GM23338 (cell line): ENCODE results near the gene IGSF11. TPM values are rescaled to one million over a fixed set of nuclear protein-coding genes. Genes with fewer than 3 reads are reported as not detected.

Source experiments
- ATAC-seq: fragments of 200-7000 bp; cut with Tn5 transposase; 3 replicates; pipeline ENCODE4 v1.9.1; 2020
- DNase-seq: peaks from one replicate; pipeline ENCODE4 v3.0.0-alpha.2; 2015; ENCODE audit warnings: low spot score
- H2AFZ ChIP-seq: fragments of 200-600 bp; sonication (generic); 2 replicates; pipeline ENCODE4 v1.8.0; 2016; ENCODE audit warnings: antibody characterized with exemption, mild to moderate bottlenecking, moderate library complexity
- H3F3A ChIP-seq: fragments of 200-600 bp; sonication (generic); replicated peaks from 2 replicates; pipeline ENCODE4 v1.8.0; 2017; ENCODE audit warnings: antibody characterized with exemption, mixed run types, low read depth
- H3K27ac ChIP-seq: fragments of 200-600 bp; sonication (generic); 2 replicates; pipeline ENCODE4 v1.6.1; 2016; ENCODE audit warnings: low read depth
- H3K27me3 ChIP-seq: fragments of 200-600 bp; sonication (generic); 2 replicates; pipeline ENCODE4 v1.8.0; 2016; ENCODE audit warnings: mild to moderate bottlenecking, mixed run types, moderate library complexity; ENCODE audit not compliant: insufficient read depth
- H3K36me3 ChIP-seq: fragments of 200-600 bp; sonication (generic); 2 replicates; pipeline ENCODE4 v1.8.0; 2016; ENCODE audit warnings: mild to moderate bottlenecking; ENCODE audit not compliant: insufficient read depth
- H3K4me1 ChIP-seq: fragments of 200-600 bp; sonication (generic); 2 replicates; pipeline ENCODE4 v1.8.0; 2016; ENCODE audit warnings: mild to moderate bottlenecking, moderate library complexity; ENCODE audit not compliant: insufficient read depth
- H3K4me2 ChIP-seq: fragments of 200-600 bp; sonication (generic); 2 replicates; pipeline ENCODE4 v1.7.1; 2017; ENCODE audit warnings: mixed run types
- H3K4me3 ChIP-seq: fragments of 200-600 bp; sonication (generic); 2 replicates; pipeline ENCODE4 v1.6.1; 2016; ENCODE audit warnings: mixed run types
- H3K79me2 ChIP-seq: fragments of 200-600 bp; sonication (generic); replicated peaks from 2 replicates; pipeline ENCODE4 v1.8.0; 2017; ENCODE audit warnings: mild to moderate bottlenecking; ENCODE audit not compliant: insufficient read depth
- H3K9me2 ChIP-seq: fragments of 200-600 bp; sonication (generic); 2 replicates; pipeline ENCODE4 v1.8.0; 2017; ENCODE audit not compliant: insufficient read depth
- H4K20me1 ChIP-seq: fragments of 200-600 bp; sonication (generic); replicated peaks from 2 replicates; pipeline ENCODE4 v1.8.0; 2017; ENCODE audit warnings: mild to moderate bottlenecking; ENCODE audit not compliant: insufficient read depth
- H3K27ac Mint-ChIP-seq: 2 replicates; pipeline ENCODE4 v1.8.0; 2020; ENCODE audit warnings: inconsistent platforms, mild to moderate bottlenecking, moderate library complexity, mixed read lengths
- H3K27me3 Mint-ChIP-seq: 3 replicates; pipeline ENCODE4 v1.8.0; 2022; ENCODE audit warnings: low read depth, mild to moderate bottlenecking, moderate library complexity, mixed read lengths, inconsistent platforms; ENCODE audit not compliant: insufficient read depth, poor library complexity
- H3K36me3 Mint-ChIP-seq: 3 replicates; pipeline ENCODE4 v1.8.0; 2021; ENCODE audit warnings: low read depth, mild to moderate bottlenecking, inconsistent platforms, moderate library complexity, mixed read lengths
- H3K4me1 Mint-ChIP-seq: 3 replicates; pipeline ENCODE4 v1.8.0; 2020; ENCODE audit warnings: mild to moderate bottlenecking, inconsistent platforms, mixed read lengths
- H3K4me3 Mint-ChIP-seq: 3 replicates; pipeline ENCODE4 v1.8.0; 2021; ENCODE audit warnings: moderate library complexity, mild to moderate bottlenecking, inconsistent platforms, mixed read lengths
- H3K9me3 Mint-ChIP-seq: 3 replicates; pipeline ENCODE4 v1.8.0; 2020; ENCODE audit warnings: moderate library complexity, mild to moderate bottlenecking, inconsistent platforms, mixed read lengths
- CTCF ChIP-seq, 2 experiments: fragments of 200-600 bp in 1 of 2; sonication (generic) in 1 of 2; conservative IDR thresholded peaks; 2 replicates each; pipeline versions ENCODE4 v1.5.1 to v1.6.1; 2016 to 2017; ENCODE audit warnings: antibody characterized with exemption in 2 of 2, low read depth in 2 of 2, mild to moderate bottlenecking in 2 of 2, moderate library complexity in 1 of 2
- ETS1 ChIP-seq: IDR thresholded peaks from 2 replicates; pipeline ENCODE4 v1.6.1; 2016; ENCODE audit warnings: antibody characterized with exemption
- EZH2 ChIP-seq: fragments of 200-600 bp; sonication (generic); IDR thresholded peaks from one replicate; pipeline ENCODE4 v1.8.0; 2017; ENCODE audit warnings: antibody characterized with exemption, mild to moderate bottlenecking, low read depth; ENCODE audit not compliant: unreplicated experiment
- EZH2phosphoT487 ChIP-seq: fragments of 200-600 bp; sonication (generic); IDR thresholded peaks from one replicate; pipeline ENCODE4 v1.8.1; 2018; ENCODE audit warnings: antibody characterized with exemption; ENCODE audit not compliant: unreplicated experiment
- POLR2AphosphoS5 ChIP-seq: IDR thresholded peaks from 2 replicates; pipeline ENCODE4 v1.6.1; 2016; ENCODE audit warnings: antibody characterized with exemption, low read depth
- REST ChIP-seq: IDR thresholded peaks from one replicate; pipeline ENCODE4 v1.6.1; 2018; ENCODE audit warnings: antibody characterized with exemption; ENCODE audit not compliant: unreplicated experiment
- STAT1 ChIP-seq: IDR thresholded peaks from one replicate; pipeline ENCODE4 v1.6.1; 2016; ENCODE audit warnings: antibody characterized with exemption; ENCODE audit not compliant: unreplicated experiment
- ZNF331 ChIP-seq: fragments of 250-450 bp; sonication (Bioruptor Pico); IDR thresholded peaks from 2 replicates; pipeline ENCODE4 v1.5.0; 2020; ENCODE audit warnings: low read depth, mild to moderate bottlenecking, moderate library complexity
- ZNF462 ChIP-seq: fragments of 250-450 bp; sonication (Bioruptor Pico); IDR thresholded peaks from 2 replicates; pipeline ENCODE4 v1.5.0; 2020; ENCODE audit warnings: mild to moderate bottlenecking, moderate library complexity
- polyA plus RNA-seq: library from polyadenylated mRNA; unstranded; fragments of >200 nt; fragmentation: Nextera tagmentation; extraction: Ambion mirVana; gene quantifications from 2 replicates; pipeline ENCODE4 v1.2.1, GENCODE V29; 2016
- total RNA-seq: library from RNA; depleted of rRNA; stranded (reverse); fragments of >200 nt; shearing (Covaris generic); gene quantifications from 2 replicates; pipeline ENCODE4 v1.2.3, GENCODE V29; 2014

The IGSF11 gene
- total and polyA plus RNA-seq, 2 experiments from 2014 or later = 0.68 to 1.8 TPM

GRCh38 chr3:119025171-119025795, 9.4 kb downstream of the IGSF11 start:
- no peak overlapping the region for H3K27ac Mint-ChIP-seq
- Histone ChIP-seq H3K4me1 (no peaks in the 10 kb centered on the region), H3K27me3 (no peaks in the 10 kb centered on the region), H3K27ac (no peak overlapping the region), H3K4me3 (no peak overlapping the region), H4K20me1 (no peaks in the 10 kb centered on the region), H2AFZ (no peak overlapping the region), H3K9me2 (no peaks in the 10 kb centered on the region), H3K4me2 (no peak overlapping the region), H3K36me3 (no peaks in the 10 kb centered on the region), H3K79me2 (no peaks in the 10 kb centered on the region), H3F3A (no peaks in the 10 kb centered on the region)
- DNase-seq = no peak
- H3K4me1 Mint-ChIP-seq = peaks cover 8% of the 10 kb centered on the region; the same call in 2 of the 3 replicates
- no peaks in the 10 kb centered on the region for H3K27me3 Mint-ChIP-seq
- H3K4me3 Mint-ChIP-seq = no peak overlapping the region
- H3K36me3 Mint-ChIP-seq = no peaks in the 10 kb centered on the region
- TF ChIP-seq ETS1 (no peak), EZH2 (no peak), STAT1 (no peak), POLR2AphosphoS5 (no peak), CTCF (conservative IDR thresholded peaks at IDR 0.05; ENCODE audit: low read depth in 2 of 2) (no peak), ZNF331 (CRISPR knock-in tag) (no peak), ZNF462 (CRISPR knock-in tag) (no peak), EZH2phosphoT487 (no peak), REST (no peak)
- ATAC-seq = no peak
- H3K9me3 Mint-ChIP-seq = no peaks in the 10 kb centered on the region
